Epithelial cell of proximal tubule (primary cell): ENCODE results near the gene GINS2. TPM values are rescaled to one million over a fixed set of nuclear protein-coding genes. Genes with fewer than 3 reads are reported as not detected.

ENCODE experiments used
- DNase-seq: peaks from one replicate; pipeline ENCODE4 v3.0.0-alpha.2; 2011; ENCODE audit warnings: low read depth
- H3K4me3 ChIP-seq: 2 replicates; pipeline ENCODE4 v1.5.1; 2011; ENCODE audit warnings: low read depth, mild to moderate bottlenecking, low read length
- CTCF ChIP-seq: conservative IDR thresholded peaks from 2 replicates; pipeline ENCODE4 v1.5.1; 2012; ENCODE audit warnings: low read depth, mild to moderate bottlenecking, low read length
- total RNA-seq: library from RNA; depleted of rRNA; stranded (reverse); fragments of >200 nt; gene quantifications from 2 replicates; pipeline ENCODE4 v1.2.3, GENCODE V29; 2015

GINS2 gene
- total RNA-seq, 1 donor from 2014 or later = 40.2 TPM

- peak; percentile 15 for TF ChIP-seq CTCF
- no peak for DNase-seq
- no peak overlapping the region for H3K4me3 ChIP-seq
These were observed 50.7 kb downstream of the GINS2 start for GRCh38 chr16:85637808-85638647.

- TF ChIP-seq CTCF = no peak
- no peak overlapping the region for H3K4me3 ChIP-seq
- no peak for DNase-seq
These were observed 51.5 kb downstream of the GINS2 start for GRCh38 chr16:85637061-85637807.

- no peak for TF ChIP-seq CTCF
- H3K4me3 ChIP-seq = no peak overlapping the region
- no peak for DNase-seq
These were observed 52.4 kb downstream of the GINS2 start for GRCh38 chr16:85636234-85636812.

- DNase-seq = no peak
- H3K4me3 ChIP-seq = no peak overlapping the region
- TF ChIP-seq CTCF = no peak
These were observed 53.1 kb downstream of the GINS2 start for GRCh38 chr16:85635545-85636140.

- no peak for DNase-seq
- peak; percentile 37 for TF ChIP-seq CTCF
- no peak overlapping the region for H3K4me3 ChIP-seq
These were observed 53.8 kb downstream of the GINS2 start for GRCh38 chr16:85634747-85635544.

- H3K4me3 ChIP-seq = no peak overlapping the region
- TF ChIP-seq CTCF = no peak
- DNase-seq = no peak
These were observed 54.9 kb downstream of the GINS2 start for GRCh38 chr16:85633888-85634287.
